Fibroblast of skin of left quadriceps (primary cell): Measurements from ENCODE around the gene CEP170B.
"Not testable (repeated sequence)": the region's sequence is repeated elsewhere in the genome, so short reads cannot be mapped to it uniquely, and the experiment has no call there.

Experiments
- DNase-seq, 2 experiments: peaks; one replicate each; pipeline ENCODE4 v3.0.0-alpha.2; 2013; ENCODE audit warnings: low read depth in 2 of 2

CEP170B gene

DNA sequence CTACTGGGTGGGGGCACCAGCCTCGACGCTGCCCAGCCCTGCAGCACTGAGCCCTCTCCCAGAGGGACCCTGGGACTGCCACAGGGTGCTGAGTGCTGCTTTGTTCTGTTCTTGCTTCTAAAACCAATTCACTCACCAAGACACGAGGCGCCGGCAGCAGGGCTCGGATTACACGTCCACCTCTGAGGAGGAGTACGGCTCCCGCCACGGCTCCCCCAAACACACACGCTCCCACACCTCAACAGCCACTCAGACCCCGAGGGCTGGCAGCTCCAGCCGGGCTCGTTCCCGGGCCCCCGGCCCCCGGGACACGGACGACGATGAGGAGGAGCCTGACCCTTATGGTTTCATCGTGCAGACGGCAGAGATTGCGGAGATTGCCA lies 24.3 kb downstream of the CEP170B start:
- DNase-seq, result no peak

GRCh38 chr14:104890292-104890691 lies 25.2 kb downstream of the CEP170B start:
- not testable (repeated sequence) for DNase-seq

GRCh38 chr14:104891121-104891551 lies 26.1 kb downstream of the CEP170B start:
- DNase-seq, result no peak

DNA sequence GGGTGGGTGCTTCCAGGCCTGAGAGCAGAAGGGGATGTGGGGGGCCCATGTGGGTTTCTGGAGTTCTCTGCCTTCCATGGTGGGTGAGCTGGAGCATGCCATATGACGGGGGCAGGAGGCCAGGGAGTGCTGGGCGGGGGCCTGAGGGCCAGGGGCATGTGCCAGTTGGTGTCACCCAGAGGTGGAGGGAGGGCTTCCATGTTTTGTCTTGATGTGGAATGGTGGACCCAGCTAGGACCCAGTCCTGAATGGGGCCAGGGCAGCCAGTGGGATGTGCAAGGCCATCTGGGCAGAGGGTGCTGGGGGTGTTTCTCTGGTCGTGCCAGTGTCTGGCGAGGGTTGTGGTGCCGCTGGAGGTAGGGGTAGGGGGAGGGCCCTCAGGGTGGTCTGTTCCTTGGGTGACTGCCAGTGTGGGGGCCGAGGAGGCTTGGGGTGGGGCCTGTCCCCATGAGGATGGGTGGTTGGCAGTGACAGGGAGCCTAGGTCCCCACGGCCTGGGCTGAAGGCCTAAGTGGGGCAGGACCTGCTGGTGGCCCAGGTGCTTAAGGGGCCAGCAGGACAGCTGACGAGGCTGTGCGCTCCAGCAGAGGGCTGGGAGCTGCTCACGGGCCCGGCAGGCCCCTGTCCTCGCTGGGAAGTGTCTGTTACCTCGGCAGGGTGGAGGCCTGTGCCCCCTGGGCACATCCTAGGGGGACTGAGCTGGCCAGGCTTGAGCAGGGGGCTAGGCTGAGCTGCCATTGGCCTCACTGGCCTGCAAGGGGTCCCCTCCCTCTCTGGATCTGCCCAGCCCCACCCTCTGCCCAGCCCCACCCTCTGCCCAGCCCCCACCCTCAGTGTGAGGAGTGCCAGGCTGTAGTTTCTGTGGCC lies 26.8 kb downstream of the CEP170B start:
- no peak for DNase-seq

GRCh38 chr14:104892531-104893434 lies 27.7 kb downstream of the CEP170B start:
- DNase-seq, result no peak

DNA sequence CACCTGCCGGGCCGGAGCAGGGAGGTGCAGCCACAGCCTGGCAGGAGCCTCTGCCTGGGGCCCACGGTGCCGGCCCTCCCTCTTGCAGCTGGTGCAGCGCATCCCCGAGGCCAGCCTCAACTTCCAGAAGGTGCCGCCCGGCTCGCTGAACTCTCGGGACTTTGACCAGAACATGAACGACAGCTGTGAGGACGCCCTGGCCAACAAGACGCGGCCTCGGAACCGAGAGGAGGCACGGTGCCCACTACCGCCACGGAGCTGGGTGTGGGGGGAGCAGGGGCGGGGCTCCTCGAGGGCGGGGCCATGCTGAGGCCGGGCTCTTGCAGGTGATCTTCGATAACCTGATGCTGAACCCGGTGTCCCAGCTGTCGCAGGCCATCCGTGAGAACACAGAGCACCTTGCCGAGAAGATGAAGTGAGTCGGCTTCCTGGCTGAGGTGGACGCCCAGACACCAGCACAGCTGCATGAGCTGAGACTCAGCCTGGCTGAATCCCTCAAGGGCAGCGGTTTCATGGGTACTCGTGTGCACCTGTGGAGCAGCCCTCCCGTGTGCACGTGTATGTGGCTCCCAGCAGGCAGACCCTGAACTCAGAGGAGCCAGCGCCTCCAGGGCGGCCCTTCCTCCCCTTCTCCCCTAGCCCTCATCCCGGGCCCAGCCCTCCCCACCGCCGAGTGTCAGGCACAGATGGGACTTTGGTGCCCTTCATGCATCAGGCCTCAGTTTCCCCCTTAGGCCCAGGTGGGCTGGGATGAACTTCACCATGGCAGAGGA lies 28.6 kb downstream of the CEP170B start:
- no peak for DNase-seq

DNA sequence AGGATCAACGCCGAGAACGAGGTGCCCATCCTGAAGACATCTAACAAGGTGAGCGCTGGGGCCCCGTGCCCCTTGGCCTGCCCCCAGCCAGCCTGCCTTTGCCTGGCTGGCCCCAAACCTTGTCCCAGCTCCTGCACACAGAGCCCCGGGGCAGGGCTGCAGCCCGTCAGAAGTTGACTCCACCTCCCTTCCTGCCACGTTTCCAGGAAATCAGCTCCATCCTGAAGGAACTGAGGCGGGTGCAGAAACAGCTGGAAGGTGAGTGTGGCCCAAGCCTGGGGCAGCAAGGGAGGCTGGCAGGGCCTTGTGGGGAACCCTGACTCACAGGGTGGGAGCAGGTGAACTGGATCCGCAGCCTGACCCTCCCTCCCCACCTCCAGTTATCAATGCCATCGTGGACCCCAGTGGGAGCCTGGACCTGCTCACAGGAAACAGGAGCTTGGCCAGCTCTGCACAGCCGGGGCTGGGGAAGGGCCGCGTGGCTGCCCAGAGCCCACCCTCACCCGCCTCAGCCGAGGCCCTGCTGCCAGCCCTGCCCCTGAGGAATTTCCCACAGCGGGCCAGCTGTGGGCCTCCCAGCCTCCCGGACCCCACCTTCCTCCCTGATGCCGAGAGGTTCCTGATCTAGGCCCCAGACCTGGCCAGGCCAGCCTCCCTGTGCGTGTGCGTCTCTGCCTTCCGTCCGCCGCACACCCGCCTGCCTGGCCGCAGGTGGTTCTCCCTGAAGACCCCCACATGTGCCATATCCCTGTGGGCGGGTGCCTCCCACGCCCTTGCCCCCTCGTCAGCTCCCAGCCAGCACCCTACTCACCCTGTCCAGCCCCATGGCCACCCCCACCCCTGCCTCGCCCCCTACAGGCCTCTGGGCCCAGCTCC lies 29.5 kb downstream of the CEP170B start:
- no peak for DNase-seq

- no peak for DNase-seq
Observed at GRCh38 chr14:104895207-104895785, 30.2 kb downstream of the CEP170B start.

- DNase-seq, result no peak
Observed at GRCh38 chr14:104895786-104896661, 31.0 kb downstream of the CEP170B start.

- no peak for DNase-seq
Observed at GRCh38 chr14:104897330-104898194, 32.5 kb downstream of the CEP170B start.

DNA sequence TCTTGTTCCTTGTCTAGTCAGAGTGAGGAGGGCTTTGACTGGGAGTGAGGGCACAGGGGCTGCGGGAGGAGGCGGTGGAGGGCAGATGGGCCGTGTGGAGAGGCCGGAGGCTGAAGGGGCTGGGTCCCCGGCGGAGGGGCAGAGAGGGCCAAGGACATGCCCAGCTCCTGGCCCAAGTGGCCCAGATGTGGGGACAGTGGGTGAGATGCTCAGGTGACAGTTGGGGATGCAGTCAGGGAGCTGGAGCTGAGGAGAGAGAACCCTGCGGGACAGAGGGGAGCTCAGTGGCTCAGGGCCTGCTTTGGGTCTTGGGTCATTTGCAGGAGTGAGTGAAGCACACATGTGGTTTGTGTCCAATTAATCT lies 33.1 kb downstream of the CEP170B start:
- DNase-seq, result no peak

DNA sequence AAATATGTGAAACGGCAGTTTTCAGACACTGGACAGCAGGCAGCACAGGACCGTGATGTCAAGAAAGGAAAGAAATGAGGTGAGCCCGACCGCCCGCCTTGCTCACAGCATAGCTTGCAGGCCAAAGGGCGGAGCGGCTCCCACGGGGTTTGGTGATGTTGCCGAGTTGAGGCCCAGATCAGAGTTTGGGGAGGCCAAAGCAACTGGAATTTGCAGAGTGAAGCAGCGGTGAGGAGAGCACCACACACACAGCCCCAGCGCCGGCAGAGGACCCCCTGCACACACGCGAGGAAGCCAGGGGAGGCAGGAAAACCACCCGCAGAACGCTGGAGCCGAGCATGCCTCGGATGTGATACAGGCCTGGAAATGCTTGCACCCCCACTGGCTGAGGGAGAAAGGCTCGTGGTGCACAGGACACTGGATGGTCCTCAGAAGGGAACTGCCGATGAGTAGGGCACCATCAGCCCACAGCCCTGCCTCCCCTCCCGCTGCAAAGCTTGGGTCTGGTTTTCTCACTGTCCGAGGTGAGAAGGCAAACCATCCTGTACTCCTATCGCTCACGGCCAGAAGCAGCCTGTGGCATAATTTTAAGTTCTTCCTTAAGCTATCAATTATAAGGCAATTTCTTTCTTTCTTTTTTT lies 33.9 kb downstream of the CEP170B start:
- no peak for DNase-seq

DNA sequence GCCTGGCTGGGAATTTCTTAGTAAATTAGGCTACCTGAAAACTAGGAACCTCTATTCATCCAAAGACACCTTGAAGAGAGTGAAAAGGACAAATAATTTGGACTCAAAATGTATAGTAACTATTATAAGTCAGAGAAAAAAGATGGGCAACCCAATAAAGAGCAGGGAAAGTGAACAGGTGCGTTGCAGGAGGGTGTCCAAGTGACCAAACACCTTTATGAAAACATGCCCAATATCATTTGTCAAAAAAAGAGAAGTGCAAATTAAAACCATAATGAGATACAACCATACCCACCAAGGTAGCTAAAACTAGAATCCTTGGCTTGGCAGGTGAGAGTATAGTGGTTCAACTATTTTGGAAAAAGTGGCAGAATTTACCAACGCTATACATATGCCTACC lies 34.7 kb downstream of the CEP170B start:
- DNase-seq, result no peak

DNA sequence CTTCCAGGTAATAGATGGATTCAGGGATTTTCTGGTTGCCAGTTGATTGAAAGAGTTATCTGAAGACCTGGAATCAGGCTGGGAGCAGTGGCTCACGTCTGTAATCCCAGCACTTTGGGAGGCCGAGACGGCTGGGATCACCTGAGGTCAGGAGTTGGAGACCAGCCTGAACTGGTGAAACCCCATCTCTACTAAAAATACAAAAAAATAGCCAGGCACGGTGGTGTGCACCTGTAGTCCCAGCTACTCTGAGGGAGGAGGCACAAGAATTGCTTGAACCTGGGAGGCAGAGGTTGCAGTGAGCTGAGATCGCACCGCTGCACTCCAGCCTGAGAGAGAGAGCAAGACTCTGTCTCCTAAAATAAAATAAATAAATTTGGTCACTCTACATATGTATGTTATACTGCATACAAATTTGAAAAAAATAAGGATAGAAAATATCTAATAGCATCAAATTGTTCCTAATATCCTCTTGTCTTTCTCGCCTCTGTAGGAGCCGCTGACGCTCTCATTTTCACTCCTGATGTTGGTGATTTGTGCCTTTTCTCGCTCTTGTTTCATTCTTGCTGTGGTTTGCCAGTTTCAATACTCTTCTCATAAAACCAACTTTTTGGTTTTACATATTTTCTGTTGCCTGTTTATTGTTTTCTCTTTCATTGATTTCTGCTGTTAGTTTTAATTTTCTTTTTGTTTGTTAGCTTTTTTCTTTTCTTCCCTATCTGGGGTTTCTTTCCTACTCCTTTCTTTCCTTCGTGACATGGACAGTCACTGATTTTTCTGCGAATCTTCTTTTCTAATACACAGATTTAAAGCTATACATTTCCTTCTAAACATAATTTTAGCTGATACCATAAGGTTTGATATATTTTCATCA lies 35.8 kb downstream of the CEP170B start:
- no peak for DNase-seq

DNA sequence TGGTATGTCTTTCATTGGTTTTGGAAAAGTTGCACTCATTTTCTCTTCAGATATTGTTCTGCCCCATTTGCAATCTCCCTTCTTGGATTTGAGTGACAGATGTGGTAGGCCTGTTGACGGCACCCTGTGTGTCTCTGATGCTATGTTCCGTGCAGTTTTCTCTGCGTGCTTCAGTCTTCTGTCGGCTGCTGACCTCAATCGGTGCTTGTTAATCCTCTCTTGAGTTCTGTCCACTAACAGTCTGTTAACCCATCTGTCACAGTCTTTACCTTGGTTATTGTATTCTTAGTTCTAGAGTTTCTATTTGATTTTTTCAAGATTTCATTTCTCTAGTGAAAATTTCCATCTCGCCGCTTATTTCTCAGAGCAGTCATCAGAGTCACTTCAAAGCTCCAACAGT lies 38.9 kb downstream of the CEP170B start:
- DNase-seq, result no peak

GRCh38 chr14:104904650-104905578 lies 39.8 kb downstream of the CEP170B start:
- not testable (repeated sequence) for DNase-seq
